ENCODE results near the gene RAB18.
A peak's percentile ranks its signal among the peaks of the same experiment; 100 is the strongest.

Gene RAB18

GRCh38 chr10:27531336-27531847 is 27.3 kb downstream of the RAB18 start:
- TF ChIP-seq POLR2A (IDR thresholded peaks at IDR 0.05; ENCODE audit: extremely low read depth, insufficient read length), result no peak
- TF ChIP-seq MAX (IDR thresholded peaks at IDR 0.05; ENCODE audit: low read depth, low read length), result no peak
- TF ChIP-seq, protein P1, sequence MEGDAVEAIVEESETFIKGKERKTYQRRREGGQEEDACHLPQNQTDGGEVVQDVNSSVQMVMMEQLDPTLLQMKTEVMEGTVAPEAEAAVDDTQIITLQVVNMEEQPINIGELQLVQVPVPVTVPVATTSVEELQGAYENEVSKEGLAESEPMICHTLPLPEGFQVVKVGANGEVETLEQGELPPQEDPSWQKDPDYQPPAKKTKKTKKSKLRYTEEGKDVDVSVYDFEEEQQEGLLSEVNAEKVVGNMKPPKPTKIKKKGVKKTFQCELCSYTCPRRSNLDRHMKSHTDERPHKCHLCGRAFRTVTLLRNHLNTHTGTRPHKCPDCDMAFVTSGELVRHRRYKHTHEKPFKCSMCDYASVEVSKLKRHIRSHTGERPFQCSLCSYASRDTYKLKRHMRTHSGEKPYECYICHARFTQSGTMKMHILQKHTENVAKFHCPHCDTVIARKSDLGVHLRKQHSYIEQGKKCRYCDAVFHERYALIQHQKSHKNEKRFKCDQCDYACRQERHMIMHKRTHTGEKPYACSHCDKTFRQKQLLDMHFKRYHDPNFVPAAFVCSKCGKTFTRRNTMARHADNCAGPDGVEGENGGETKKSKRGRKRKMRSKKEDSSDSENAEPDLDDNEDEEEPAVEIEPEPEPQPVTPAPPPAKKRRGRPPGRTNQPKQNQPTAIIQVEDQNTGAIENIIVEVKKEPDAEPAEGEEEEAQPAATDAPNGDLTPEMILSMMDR (IDR thresholded peaks at IDR 0.05; ENCODE audit: low read depth, low read length), result no peak
- no peak for TF ChIP-seq MYC (IDR thresholded peaks at IDR 0.05; ENCODE audit: low read depth, low read length)
- no peak for DNase-seq (ENCODE audit: low read depth)
- H3K4me3 ChIP-seq (ENCODE audit: low read depth, low read length), result no peak overlapping the region

GRCh38 chr10:27534161-27534700 is 30.1 kb downstream of the RAB18 start:
- no peak for TF ChIP-seq MYC (IDR thresholded peaks at IDR 0.05; ENCODE audit: low read depth, low read length)
- no peak for TF ChIP-seq MAX (IDR thresholded peaks at IDR 0.05; ENCODE audit: low read depth, low read length)
- no peak for TF ChIP-seq POLR2A (IDR thresholded peaks at IDR 0.05; ENCODE audit: extremely low read depth, insufficient read length)
- TF ChIP-seq, protein P1 (IDR thresholded peaks at IDR 0.05; ENCODE audit: low read depth, low read length), result no peak
- H3K4me3 ChIP-seq (ENCODE audit: low read depth, low read length), result no peak overlapping the region
- no peak for DNase-seq (ENCODE audit: low read depth)

DNA sequence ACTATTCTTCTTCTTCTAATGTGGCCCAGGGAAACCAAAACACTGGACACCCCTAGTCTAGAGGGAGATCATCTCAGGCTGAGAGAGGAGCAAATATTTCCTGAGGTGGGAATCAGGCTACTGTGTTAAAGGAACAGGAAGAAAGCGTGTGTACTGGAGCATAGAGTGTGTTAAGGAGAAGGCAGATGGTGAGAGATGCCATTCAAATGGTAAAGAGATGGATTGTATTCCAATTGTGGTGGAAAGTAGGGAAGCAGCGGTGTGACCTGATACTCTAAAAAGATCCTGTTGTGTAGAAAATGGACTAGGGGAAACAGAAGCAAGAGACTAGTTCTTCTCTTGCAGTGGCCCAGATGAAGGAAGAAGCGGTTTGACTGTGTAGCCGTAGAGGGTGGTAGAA is 31.2 kb downstream of the RAB18 start:
- DNase-seq (ENCODE audit: low read depth), result no peak
- TF ChIP-seq POLR2A (IDR thresholded peaks at IDR 0.05; ENCODE audit: extremely low read depth, insufficient read length) (no peak), MYC (IDR thresholded peaks at IDR 0.05; ENCODE audit: low read depth, low read length) (no peak), MAX (IDR thresholded peaks at IDR 0.05; ENCODE audit: low read depth, low read length) (no peak)
- TF ChIP-seq, protein P1 (IDR thresholded peaks at IDR 0.05; ENCODE audit: low read depth, low read length), result no peak
- no peak overlapping the region for H3K4me3 ChIP-seq (ENCODE audit: low read depth, low read length)

GRCh38 chr10:27536437-27536836 is 32.3 kb downstream of the RAB18 start:
- no peak overlapping the region for H3K4me3 ChIP-seq (ENCODE audit: low read depth, low read length)
- TF ChIP-seq MAX (IDR thresholded peaks at IDR 0.05; ENCODE audit: low read depth, low read length) (0 out of 2 replicates have a peak, but pooled peaks have one; percentile 8), MYC (IDR thresholded peaks at IDR 0.05; ENCODE audit: low read depth, low read length) (no peak)
- peak; percentile 55 for DNase-seq (ENCODE audit: low read depth)

DNA sequence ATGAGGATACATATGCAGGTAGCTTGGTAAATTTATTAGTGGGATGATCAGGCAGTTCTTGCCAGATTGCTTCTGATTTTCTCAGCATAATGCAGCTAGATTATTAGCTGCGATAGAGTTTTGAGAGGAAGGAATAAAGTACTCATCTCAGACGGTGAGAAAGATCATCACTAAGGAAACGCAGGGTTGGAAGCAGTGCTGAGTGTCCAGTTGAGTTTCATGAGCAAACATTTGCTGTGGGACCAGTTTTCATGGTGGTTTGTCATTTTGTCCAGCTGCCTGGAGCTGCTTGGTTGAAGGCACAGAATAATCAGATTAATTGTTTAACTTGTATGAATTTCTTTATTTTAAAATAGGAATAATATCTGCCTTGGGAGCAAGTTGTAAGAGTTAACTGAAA is 33.1 kb downstream of the RAB18 start:
- DNase-seq (ENCODE audit: low read depth), result no peak
- TF ChIP-seq, protein P1 (IDR thresholded peaks at IDR 0.05; ENCODE audit: low read depth, low read length), result no peak
- no peak for TF ChIP-seq POLR2A (IDR thresholded peaks at IDR 0.05; ENCODE audit: extremely low read depth, insufficient read length)
- TF ChIP-seq MYC (IDR thresholded peaks at IDR 0.05; ENCODE audit: low read depth, low read length), result no peak
- TF ChIP-seq MAX (IDR thresholded peaks at IDR 0.05; ENCODE audit: low read depth, low read length), result no peak

GRCh38 chr10:27537787-27538186 is 33.7 kb downstream of the RAB18 start:
- DNase-seq (ENCODE audit: low read depth), result no peak
- no peak overlapping the region for H3K4me3 ChIP-seq (ENCODE audit: low read depth, low read length)
- TF ChIP-seq MYC (IDR thresholded peaks at IDR 0.05; ENCODE audit: low read depth, low read length) (no peak), MAX (IDR thresholded peaks at IDR 0.05; ENCODE audit: low read depth, low read length) (no peak), POLR2A (IDR thresholded peaks at IDR 0.05; ENCODE audit: extremely low read depth, insufficient read length) (no peak)
- TF ChIP-seq, protein P1 (IDR thresholded peaks at IDR 0.05; ENCODE audit: low read depth, low read length), result no peak

More for the DNA sequence above, 33.1 kb downstream of the RAB18 start:
- H3K4me3 ChIP-seq (ENCODE audit: low read depth, low read length), result no peak overlapping the region

All from NB4 (cell line).